NOMO-1 treated with DMSO at 0.1 percent for 48 hours (cell line): ENCODE results near the gene YTHDF1.

Experiments
- DNase-seq: peaks from one replicate; lab custom pipeline; 2025; ENCODE audit not compliant: unreplicated experiment; lab: John Stamatoyannopoulos, UW

The YTHDF1 gene

GRCh38 chr20:63210011-63210605 lies 5.8 kb downstream of the YTHDF1 start:
- DNase-seq: no peak

DNA sequence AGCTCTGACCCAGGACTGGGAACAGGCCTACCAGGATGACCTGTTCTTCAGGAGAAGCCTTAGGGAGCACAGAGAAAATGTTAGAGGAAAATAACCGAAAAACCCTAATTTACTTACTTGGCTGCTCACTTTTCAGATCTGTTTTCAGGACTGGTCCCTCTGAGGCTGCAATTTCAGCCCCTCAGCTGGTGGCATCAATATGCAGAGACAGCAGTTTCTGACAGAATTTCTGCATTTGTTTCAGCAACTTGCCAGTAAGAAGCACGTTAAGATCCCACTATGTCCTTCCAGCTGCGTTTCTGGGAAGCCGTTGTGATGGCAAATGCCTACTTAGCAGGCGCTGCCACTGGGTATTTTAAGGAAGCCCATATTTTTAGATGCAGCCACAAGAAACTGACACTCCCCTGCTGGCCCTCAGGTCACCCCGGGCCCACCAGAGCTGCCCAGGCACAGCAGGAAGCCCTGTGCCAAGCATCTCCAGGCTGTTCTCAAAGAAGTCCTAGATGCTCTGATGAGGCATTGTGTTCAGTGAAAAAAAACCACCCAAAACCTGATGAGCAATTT lies 7.5 kb downstream of the YTHDF1 start:
- DNase-seq: no peak

GRCh38 chr20:63206878-63207277 lies 9.1 kb downstream of the YTHDF1 start:
- DNase-seq: no peak

DNA sequence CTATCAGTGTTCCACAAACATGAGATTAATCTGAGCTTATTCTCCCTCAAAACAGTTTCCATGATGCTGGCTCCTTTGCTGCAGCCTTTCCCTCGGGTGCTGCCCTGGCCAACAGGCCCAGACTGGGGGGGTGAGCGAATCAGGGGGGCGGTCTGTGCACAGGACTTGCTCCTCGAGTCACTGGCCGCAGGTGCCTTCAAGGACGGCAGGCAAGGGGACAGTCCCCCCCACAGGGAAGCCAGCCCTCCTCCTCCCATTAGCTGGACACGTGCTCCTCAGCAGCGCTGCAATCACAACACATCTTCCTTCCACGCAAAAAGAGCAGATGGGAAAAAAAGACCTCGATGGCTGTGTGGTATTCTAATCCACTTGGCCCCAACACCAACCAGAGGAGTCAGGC lies 10.0 kb downstream of the YTHDF1 start:
- DNase-seq: no peak

DNA sequence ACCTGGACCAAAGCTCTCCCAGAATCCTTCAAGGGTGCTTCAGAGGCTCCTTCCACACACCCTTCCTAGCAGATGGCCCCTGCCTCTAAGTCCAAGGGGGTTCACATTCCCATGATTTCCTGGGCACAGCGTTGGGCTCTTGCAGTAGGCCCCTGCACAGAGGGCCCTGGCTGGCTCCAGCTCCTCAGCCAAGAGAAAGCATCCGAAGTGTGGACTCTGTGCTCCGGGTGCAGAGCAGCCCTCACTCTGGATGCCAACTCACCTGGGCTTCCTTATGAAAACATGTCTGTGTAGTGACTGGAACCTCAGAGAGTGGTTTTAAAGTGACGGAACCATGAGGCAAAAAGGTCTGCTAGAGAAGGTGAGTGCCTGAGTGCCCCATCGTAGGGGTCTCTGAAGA lies 11.6 kb downstream of the YTHDF1 start:
- no peak for DNase-seq

GRCh38 chr20:63202811-63203526 lies 13.0 kb downstream of the YTHDF1 start:
- DNase-seq: no peak

DNA sequence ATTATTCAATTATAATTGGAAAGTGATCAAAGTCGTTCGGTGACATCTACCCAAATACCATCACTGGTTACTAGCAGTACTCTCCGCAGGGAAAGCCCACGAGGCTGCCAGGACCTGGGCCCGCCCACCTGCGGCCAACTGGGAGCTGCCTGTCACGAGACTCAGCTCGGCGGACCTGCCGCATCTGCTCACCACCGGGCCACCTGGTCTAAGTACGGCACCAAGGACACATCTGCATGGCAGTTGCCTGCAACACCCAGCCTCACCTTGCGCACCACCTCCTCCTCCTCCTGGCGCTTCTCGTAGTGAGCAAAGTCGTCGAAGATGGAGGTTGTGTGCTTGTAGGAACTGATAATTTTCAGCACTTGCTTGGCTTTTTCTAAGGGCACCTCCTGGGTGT lies 13.9 kb downstream of the YTHDF1 start:
- no peak for DNase-seq

GRCh38 chr20:63198606-63199005 lies 17.3 kb downstream of the YTHDF1 start:
- no peak for DNase-seq

- no peak for DNase-seq
These were observed 19.0 kb downstream of the YTHDF1 start for GRCh38 chr20:63196768-63197470.

DNA sequence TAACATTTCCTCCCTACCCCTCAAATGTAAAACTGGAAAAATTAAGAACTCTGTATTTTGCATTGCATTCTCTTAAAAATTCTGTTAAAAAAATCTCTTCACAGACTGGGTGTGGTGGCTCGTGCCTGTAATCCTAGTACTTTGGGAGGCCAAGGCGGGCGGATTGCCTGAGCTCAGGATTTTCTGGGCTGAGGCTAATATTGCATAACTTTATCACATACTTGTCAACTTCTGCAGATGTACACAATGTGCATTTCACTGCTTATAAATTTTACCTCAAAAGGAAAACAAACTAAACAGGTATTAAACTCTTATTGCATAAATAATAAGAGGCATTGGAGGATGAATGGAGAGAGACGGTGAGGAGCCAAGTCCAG lies 21.1 kb downstream of the YTHDF1 start:
- no peak for DNase-seq

DNA sequence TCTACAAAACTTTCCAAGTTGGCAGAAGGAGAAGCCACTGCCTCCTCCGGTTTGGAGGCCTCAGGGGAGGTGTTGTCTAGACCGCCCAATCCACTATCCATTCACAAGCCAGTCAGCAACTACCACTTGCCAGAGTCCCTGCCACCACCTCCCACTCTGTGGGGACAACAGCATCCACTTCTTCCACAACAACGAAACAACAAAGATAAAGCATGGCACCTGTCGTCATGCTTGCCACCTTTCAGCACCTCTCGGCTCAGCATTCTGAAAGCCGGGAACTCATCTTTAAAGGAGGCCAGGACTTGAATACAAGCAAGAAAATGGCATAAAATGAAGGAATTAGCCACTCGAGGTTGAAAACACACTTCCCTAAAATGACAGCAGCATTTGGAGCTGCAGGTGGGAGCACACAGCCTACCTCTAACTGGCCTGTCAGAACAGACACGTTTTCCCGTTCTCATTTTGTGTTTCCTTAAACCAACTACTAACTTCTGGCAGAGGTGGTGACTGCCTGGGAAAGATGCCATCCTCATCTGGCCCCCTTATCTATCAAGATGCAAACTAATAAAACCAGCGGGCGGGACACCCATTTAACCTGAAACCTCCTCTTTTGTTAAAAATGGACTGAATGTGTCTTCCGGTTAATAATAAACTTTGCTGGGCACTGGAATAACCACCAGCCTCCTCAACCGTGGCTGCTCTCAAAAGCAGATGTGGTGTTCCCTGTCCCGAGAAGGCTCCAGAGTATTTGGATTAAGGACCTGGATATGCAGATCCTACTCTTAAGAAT lies 21.7 kb downstream of the YTHDF1 start:
- DNase-seq: no peak

DNA sequence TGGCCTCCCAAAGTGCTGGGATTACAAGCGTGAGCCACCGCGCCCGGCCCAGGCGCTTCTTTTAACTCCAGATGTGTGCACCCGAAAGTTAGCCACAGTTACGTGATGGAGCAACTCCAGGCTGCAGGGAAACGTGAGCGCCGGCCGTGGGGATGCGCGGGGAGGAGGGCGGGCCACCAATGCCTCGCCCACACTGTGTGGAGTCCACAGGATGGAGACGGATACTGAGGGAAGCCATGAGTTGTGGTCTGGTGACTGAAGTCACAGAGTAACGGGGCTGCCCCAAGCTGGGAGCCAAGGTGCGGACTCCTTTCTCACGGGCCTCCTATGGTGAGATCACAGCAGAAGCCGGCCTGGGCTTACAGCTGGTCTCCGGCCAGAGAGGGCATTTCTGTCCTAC lies 23.2 kb downstream of the YTHDF1 start:
- no peak for DNase-seq

GRCh38 chr20:63191400-63191799 lies 24.5 kb downstream of the YTHDF1 start:
- no peak for DNase-seq

- no peak for DNase-seq
These were observed 25.1 kb downstream of the YTHDF1 start for GRCh38 chr20:63190828-63191227.

- no peak for DNase-seq
These were observed 25.9 kb downstream of the YTHDF1 start for GRCh38 chr20:63189846-63190559.

DNA sequence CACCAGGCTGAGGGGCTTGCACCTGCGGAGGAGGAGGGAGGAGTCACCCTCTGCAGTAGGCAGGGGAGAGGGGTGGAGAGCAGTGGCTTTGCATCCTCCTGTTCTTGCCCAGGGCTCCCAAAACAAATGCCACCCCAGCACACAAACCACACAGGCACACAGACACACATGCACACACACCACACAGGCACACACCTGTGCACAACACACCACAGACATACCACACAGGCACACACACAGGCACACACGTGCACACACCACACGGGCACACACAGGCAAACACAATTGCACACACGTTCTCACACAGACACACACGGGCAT lies 26.6 kb downstream of the YTHDF1 start:
- no peak for DNase-seq

DNA sequence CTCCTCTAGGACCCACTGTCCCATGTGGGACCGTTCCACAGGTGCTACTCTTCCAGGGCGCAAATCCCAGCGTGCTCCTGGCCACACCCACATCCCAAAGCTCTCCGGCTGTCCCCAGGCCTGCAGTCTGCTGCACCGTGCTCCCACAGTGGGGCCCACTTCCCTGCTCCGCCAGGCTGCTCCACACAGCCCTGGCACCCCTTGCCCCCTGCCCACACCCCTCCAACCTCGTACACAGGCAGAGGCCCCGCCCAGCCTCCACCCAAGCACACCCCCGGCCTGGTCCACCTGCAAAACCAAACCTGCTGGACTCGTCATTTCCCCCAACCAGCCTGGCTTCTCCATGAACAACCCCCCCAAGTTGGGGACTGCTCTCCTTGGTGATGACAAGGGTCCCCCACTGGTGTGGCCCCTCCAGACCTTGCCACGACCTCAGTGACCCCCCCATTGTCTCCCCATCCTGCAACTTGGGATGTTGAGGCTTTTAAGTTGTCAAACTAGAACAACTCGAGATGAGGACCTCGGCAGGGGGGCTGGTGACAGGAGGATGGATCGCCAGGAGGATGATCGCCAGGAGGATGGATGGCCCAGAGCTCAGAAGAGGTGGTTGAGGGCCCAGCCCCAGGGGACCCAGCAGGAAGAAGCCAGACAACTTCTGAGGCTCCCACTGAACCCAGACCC lies 27.1 kb downstream of the YTHDF1 start:
- DNase-seq: no peak

DNA sequence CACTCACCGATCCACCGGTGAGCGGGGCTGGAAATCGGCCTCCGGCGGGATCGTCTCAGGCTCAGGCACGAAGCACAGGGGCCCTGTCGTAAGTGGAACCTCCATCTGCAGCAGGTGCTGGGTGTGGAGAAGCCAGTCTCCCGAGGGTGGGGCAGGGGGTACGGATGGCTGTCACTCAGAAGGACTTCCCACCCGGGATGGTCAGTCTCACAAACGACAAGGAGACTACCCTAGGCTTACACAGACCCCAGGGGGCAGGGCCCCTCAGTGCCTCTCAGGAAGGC lies 27.8 kb downstream of the YTHDF1 start:
- no peak for DNase-seq

- DNase-seq: no peak
These were observed 28.4 kb downstream of the YTHDF1 start for GRCh38 chr20:63187338-63188158.
